22Rv1 (cell line): Measurements from ENCODE around the gene TTC7B.

Experiments used
- ZFX ChIP-seq: fragments of 450-650 bp; IDR thresholded peaks from 2 replicates; pipeline ENCODE4 v1.6.1; 2017; ENCODE audit warnings: antibody characterized with exemption, borderline replicate concordance
- TF ChIP-seq, protein P1 (sequence below): fragments of 450-650 bp; IDR thresholded peaks from 2 replicates; pipeline ENCODE4 v1.5.1; 2017; ENCODE audit warnings: mild to moderate bottlenecking

DNA sequence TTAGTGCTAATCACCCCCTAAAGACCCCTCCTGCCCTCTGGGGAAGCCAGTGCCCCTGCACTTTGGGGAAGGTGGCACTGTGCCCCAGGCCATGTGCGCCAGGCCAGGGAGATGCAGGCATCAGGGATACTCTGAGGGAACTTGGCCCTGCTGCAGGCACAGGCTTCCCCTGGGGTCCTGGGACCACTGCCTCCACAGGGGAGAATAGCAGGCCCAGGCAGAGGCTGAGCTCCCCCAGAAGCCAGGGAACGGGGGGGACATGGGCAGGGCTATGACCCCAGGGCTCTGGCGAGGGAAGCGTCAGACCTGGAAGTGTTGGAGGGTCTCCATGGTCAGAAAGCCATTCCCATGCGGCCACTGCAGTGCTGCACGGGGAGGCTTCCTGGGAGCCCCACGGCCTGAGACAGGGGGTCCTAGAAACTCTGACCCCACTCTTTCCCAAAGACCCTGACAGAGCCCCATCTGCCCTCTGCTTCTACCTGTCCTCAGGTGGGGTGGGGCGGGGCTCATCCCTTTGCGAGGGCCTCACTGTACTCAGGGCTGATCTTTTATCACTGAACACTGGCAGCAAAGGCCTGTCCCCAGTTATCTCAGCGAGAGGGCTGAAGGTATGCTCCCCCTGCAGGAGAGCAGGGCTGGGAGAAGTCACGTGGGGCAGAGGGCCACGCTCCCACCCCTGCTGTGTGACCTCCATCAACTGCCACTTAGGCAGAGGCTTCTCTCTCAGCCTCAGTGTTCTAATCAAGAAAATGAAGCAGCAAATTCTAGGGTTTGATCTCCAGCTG, 259.4 kb downstream of the TTC7B start:
- TF ChIP-seq, protein P1, sequence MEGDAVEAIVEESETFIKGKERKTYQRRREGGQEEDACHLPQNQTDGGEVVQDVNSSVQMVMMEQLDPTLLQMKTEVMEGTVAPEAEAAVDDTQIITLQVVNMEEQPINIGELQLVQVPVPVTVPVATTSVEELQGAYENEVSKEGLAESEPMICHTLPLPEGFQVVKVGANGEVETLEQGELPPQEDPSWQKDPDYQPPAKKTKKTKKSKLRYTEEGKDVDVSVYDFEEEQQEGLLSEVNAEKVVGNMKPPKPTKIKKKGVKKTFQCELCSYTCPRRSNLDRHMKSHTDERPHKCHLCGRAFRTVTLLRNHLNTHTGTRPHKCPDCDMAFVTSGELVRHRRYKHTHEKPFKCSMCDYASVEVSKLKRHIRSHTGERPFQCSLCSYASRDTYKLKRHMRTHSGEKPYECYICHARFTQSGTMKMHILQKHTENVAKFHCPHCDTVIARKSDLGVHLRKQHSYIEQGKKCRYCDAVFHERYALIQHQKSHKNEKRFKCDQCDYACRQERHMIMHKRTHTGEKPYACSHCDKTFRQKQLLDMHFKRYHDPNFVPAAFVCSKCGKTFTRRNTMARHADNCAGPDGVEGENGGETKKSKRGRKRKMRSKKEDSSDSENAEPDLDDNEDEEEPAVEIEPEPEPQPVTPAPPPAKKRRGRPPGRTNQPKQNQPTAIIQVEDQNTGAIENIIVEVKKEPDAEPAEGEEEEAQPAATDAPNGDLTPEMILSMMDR, result no peak
- no peak for TF ChIP-seq ZFX
